Osteocyte (in vitro differentiated cells): ENCODE data around the gene EXOSC3. TPM values are rescaled to one million over a fixed set of nuclear protein-coding genes. Genes with fewer than 3 reads are reported as not detected.
"Not testable (repeated sequence)": the region's sequence is repeated elsewhere in the genome, so short reads cannot be mapped to it uniquely, and the experiment has no call there.

ENCODE experiments used
- DNase-seq: peaks from one replicate; pipeline ENCODE4 v3.0.0; 2021; ENCODE audit warnings: mixed read lengths; ENCODE audit not compliant: unreplicated experiment; ENCODE audit errors: extremely low spot score
- H3K27ac Mint-ChIP-seq: one replicate; pipeline ENCODE4 v1.8.0; 2021; ENCODE audit warnings: mild to moderate bottlenecking, mixed read lengths; ENCODE audit not compliant: unreplicated experiment
- H3K27me3 Mint-ChIP-seq: one replicate; pipeline ENCODE4 v1.8.0; 2021; ENCODE audit warnings: mixed read lengths; ENCODE audit not compliant: unreplicated experiment
- H3K36me3 Mint-ChIP-seq: one replicate; pipeline ENCODE4 v1.8.0; 2021; ENCODE audit warnings: mixed read lengths; ENCODE audit not compliant: unreplicated experiment
- H3K4me1 Mint-ChIP-seq: one replicate; pipeline ENCODE4 v1.8.0; 2021; ENCODE audit warnings: mixed read lengths; ENCODE audit not compliant: unreplicated experiment
- H3K4me3 Mint-ChIP-seq: one replicate; pipeline ENCODE4 v1.8.0; 2021; ENCODE audit warnings: mild to moderate bottlenecking, moderate library complexity, mixed read lengths; ENCODE audit not compliant: unreplicated experiment
- H3K9me3 Mint-ChIP-seq: one replicate; pipeline ENCODE4 v1.8.0; 2021; ENCODE audit warnings: mixed read lengths; ENCODE audit not compliant: unreplicated experiment
- CTCF ChIP-seq: fragments of 200-600 bp; sonication (generic); IDR thresholded peaks from 2 replicates; pipeline ENCODE4 v1.5.0; 2021; ENCODE audit warnings: antibody characterized with exemption, mild to moderate bottlenecking, moderate library complexity
- long read RNA-seq: library from polyadenylated mRNA; unstranded; transcript quantifications from one replicate; pipeline ENCODE4 v2.0.0, GENCODE V29; 2021
- total RNA-seq: library from RNA; stranded (reverse); gene quantifications from 2 replicates; pipeline ENCODE4 v1.2.1, GENCODE V29; 2021

EXOSC3 gene
- total RNA-seq: 26.9 and 31.6 TPM in 2 replicates
- long read RNA-seq, transcript EXOSC3-201 (4 exons, 1,806 nt): major isoform, 28 of 40 reads
- long read RNA-seq, partial matches to known transcripts: 0 of 40 reads
- long read RNA-seq, other reads (novel, unspliced or antisense): 4 of 40 reads

GRCh38 chr9:37784616-37785483 lies at the start of gene EXOSC3:
Gene EXOSC3 (minus strand): TSS chr9:37785064. CDS start chr9:37785044, 20 bp downstream.
- H3K36me3 Mint-ChIP-seq: peaks cover 25% of the 10 kb centered on the region
- H3K9me3 Mint-ChIP-seq: no peaks in the 10 kb centered on the region
- peak within 1 kb of the TSS; percentile 91 for H3K27ac Mint-ChIP-seq
- H3K4me3 Mint-ChIP-seq: peak within 1 kb of the TSS; percentile 99
- no peaks in the 10 kb centered on the region for H3K27me3 Mint-ChIP-seq
- DNase-seq: peak; percentile 94
- TF ChIP-seq CTCF: no peak
- H3K4me1 Mint-ChIP-seq: peaks cover 28% of the 10 kb centered on the region

DNA sequence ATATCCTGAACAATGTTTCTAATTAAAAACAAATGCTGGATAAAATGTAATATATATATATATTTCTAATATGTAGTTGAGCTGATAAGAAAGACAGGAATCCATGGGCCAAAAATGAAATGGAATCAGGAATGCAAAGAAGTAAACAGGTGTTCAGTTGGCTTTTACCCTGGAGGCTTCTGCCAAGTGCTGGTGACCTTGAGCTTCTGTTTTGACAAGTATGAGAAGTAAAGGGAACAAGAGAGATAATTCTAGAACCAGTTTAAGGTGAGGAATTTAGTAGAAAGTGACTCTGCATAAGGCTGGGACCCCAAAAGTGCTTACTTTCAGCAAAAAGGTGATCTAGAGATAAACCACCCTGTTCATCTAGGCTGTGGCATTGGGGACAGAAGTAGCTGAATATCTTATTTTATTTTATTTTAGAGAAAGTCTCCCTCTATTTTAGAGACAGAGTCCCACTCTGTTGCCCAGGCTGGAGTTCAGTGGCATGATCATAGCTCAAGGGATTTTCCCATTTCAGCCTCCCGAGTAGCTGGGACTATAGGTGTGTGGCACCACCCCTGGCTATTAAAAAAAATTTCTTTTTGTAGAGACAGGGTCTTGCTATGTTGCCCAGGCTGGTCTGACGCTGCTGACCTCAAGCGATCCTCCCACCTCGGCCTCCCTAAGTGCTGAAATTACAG lies 42.8 kb upstream of the EXOSC3 start:
- no peak overlapping the region for H3K27ac Mint-ChIP-seq
- no peak for DNase-seq
- TF ChIP-seq CTCF: no peak
- H3K27me3 Mint-ChIP-seq: no peaks in the 10 kb centered on the region
- no peaks in the 10 kb centered on the region for H3K4me1 Mint-ChIP-seq
- no peak overlapping the region for H3K4me3 Mint-ChIP-seq
- peaks cover 23% of the 10 kb centered on the region for H3K36me3 Mint-ChIP-seq
- H3K9me3 Mint-ChIP-seq: peaks cover 7% of the 10 kb centered on the region

DNA sequence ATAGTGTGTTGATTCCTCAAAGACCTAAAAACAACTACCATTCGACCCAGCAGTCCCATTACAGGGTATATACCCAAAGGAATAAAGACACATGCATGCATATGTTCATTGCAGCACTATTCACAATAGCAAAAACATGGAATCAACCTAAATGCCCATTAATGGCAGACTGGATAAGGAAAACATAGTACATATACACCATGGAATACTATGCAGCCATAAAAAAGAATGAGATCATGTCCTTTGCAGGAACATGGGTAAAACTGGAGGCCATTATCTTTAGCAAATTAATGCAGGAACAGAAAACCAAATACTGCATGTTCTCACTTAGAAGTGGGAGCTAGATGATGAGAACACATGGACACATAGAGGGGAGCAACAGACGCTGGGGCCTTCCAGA lies 40.3 kb upstream of the EXOSC3 start:
- not testable (repeated sequence) for H3K27me3 Mint-ChIP-seq, DNase-seq, H3K27ac Mint-ChIP-seq, H3K4me1 Mint-ChIP-seq, H3K9me3 Mint-ChIP-seq, H3K4me3 Mint-ChIP-seq
- H3K36me3 Mint-ChIP-seq: peaks cover 41% of the 10 kb centered on the region

- H3K4me3 Mint-ChIP-seq: no peak overlapping the region
- H3K27me3 Mint-ChIP-seq: no peaks in the 10 kb centered on the region
- no peak for DNase-seq
- peaks cover 34% of the 10 kb centered on the region for H3K36me3 Mint-ChIP-seq
- H3K27ac Mint-ChIP-seq: no peak overlapping the region
- peaks cover 7% of the 10 kb centered on the region for H3K9me3 Mint-ChIP-seq
- no peak for TF ChIP-seq CTCF
- no peaks in the 10 kb centered on the region for H3K4me1 Mint-ChIP-seq
These were observed 35.3 kb upstream of the EXOSC3 start for GRCh38 chr9:37820142-37820541.

- H3K9me3 Mint-ChIP-seq: no peaks in the 10 kb centered on the region
These were observed 34.0 kb upstream of the EXOSC3 start for GRCh38 chr9:37818849-37819248.

More at GRCh38 chr9:37818849-37819248, 34.0 kb upstream of the EXOSC3 start:
- DNase-seq: no peak
- Mint-ChIP-seq H3K36me3 (peaks cover 23% of the 10 kb centered on the region), H3K4me3 (no peak overlapping the region), H3K27ac (no peak overlapping the region), H3K4me1 (no peaks in the 10 kb centered on the region), H3K27me3 (no peaks in the 10 kb centered on the region)
- TF ChIP-seq CTCF: no peak
